Omental fat pad (tissue), 4 donors: ENCODE data around the gene RASGRP4. TPM values are rescaled to one million over a fixed set of nuclear protein-coding genes. Genes with fewer than 3 reads are reported as not detected.

Experiments
- ATAC-seq: fragments of 150-250 bp; one replicate; pipeline ENCODE4 v1.9.1; 2016; ENCODE audit warnings: mild to moderate bottlenecking, moderate library complexity; ENCODE audit not compliant: low FRiP score
- DNase-seq: peaks from one replicate; pipeline ENCODE4 v3.0.0-alpha.2; 2019; ENCODE audit warnings: low spot score
- CTCF ChIP-seq, 3 donors: fragments of 450-650 bp; IDR thresholded peaks; one replicate each; pipeline ENCODE4 v1.5.1; 2016 to 2017; ENCODE audit warnings: antibody characterized with exemption in 3 of 3, mild to moderate bottlenecking in 3 of 3, moderate library complexity in 2 of 3
- total RNA-seq, 4 donors: library from RNA; depleted of rRNA; stranded (reverse); fragments of >200 nt; gene quantifications; one replicate each; pipeline ENCODE4 v1.1.0, GENCODE V29; 2016

Gene RASGRP4
- total RNA-seq, 4 donors from 2014 or later: 5.8 to 27.6 (median 8.9) TPM

- no peak for TF ChIP-seq CTCF (IDR thresholded peaks at IDR 0.05)
- no peak for ATAC-seq
These were observed 703 bp downstream of the RASGRP4 start for GRCh38 chr19:38425222-38425809.

GRCh38 chr19:38424272-38424671 is 1.7 kb downstream of the RASGRP4 start:
- ATAC-seq: no peak
- DNase-seq: no peak
- no peak for TF ChIP-seq CTCF (IDR thresholded peaks at IDR 0.05)

More at GRCh38 chr19:38425222-38425809, 703 bp downstream of the RASGRP4 start:
- no peak for DNase-seq

GRCh38 chr19:38422438-38422837 is 3.6 kb downstream of the RASGRP4 start:
- TF ChIP-seq CTCF (IDR thresholded peaks at IDR 0.05): no peak
- ATAC-seq: no peak

GRCh38 chr19:38421856-38422255 is 4.2 kb downstream of the RASGRP4 start:
- no peak for TF ChIP-seq CTCF (IDR thresholded peaks at IDR 0.05)
- DNase-seq (no peak), ATAC-seq (no peak)

More at GRCh38 chr19:38422438-38422837, 3.6 kb downstream of the RASGRP4 start:
- no peak for DNase-seq

GRCh38 chr19:38420935-38421334 is 5.1 kb downstream of the RASGRP4 start:
- ATAC-seq: no peak
- no peak for DNase-seq
- TF ChIP-seq CTCF (IDR thresholded peaks at IDR 0.05): no peak

- ATAC-seq (peak; percentile 56), DNase-seq (no peak)
- no peak for TF ChIP-seq CTCF (IDR thresholded peaks at IDR 0.05)
These were observed 8.2 kb downstream of the RASGRP4 start for GRCh38 chr19:38417544-38418506.
